ACHN (cell line): ENCODE results near the gene HIVEP1.

Source experiments
- DNase-seq: peaks from one replicate; pipeline ENCODE4 v3.0.0-alpha.2; 2015
- in situ Hi-C: cut with HindIII; loops from 2 replicates; pipeline ENCODE4 v1.10.0; 2017; ENCODE audit warnings: low sequenced_read_pairs, low pct_ligation_motif_present, low pct_unique_long_range_greater_than_20kb

HIVEP1 gene

GRCh38 chr6:12012038-12012557 lies at the start of gene HIVEP1:
Gene HIVEP1, plus strand, starts transcription at chr6:12012312. Its CDS starts 3,317 bp downstream, at chr6:12015629.
- in situ Hi-C loops = no loop called here
- DNase-seq = no peak

GRCh38 chr6:11963756-11964500 lies 48.2 kb upstream of the HIVEP1 start:
- in situ Hi-C loops = no loop called here
- DNase-seq = no peak

GRCh38 chr6:11964729-11965335 lies 47.3 kb upstream of the HIVEP1 start:
- no peak for DNase-seq
- in situ Hi-C loops = no loop called here

- no peak for DNase-seq
- in situ Hi-C loops = no loop called here
Observed at GRCh38 chr6:11965499-11965898, 46.6 kb upstream of the HIVEP1 start.

- in situ Hi-C loops = no loop called here
- no peak for DNase-seq
Observed at GRCh38 chr6:11968241-11968806, 43.8 kb upstream of the HIVEP1 start.

- in situ Hi-C loops = no loop called here
- DNase-seq = no peak
Observed at GRCh38 chr6:11969092-11969491, 43.0 kb upstream of the HIVEP1 start.

GRCh38 chr6:11970114-11970513 lies 42.0 kb upstream of the HIVEP1 start:
- no peak for DNase-seq
- in situ Hi-C loops = no loop called here

GRCh38 chr6:11971154-11971553 lies 41.0 kb upstream of the HIVEP1 start:
- in situ Hi-C loops = no loop called here
- DNase-seq = no peak

- no peak for DNase-seq
- in situ Hi-C loops = no loop called here
Observed at GRCh38 chr6:11972270-11972669, 39.8 kb upstream of the HIVEP1 start.

GRCh38 chr6:11972806-11973205 lies 39.3 kb upstream of the HIVEP1 start:
- DNase-seq = no peak

GRCh38 chr6:11973238-11973637 lies 38.9 kb upstream of the HIVEP1 start:
- no peak for DNase-seq
- in situ Hi-C loops = no loop called here

More at GRCh38 chr6:11972806-11973205, 39.3 kb upstream of the HIVEP1 start:
- in situ Hi-C loops = no loop called here

GRCh38 chr6:11974089-11974488 lies 38.0 kb upstream of the HIVEP1 start:
- DNase-seq = no peak
- in situ Hi-C loops = no loop called here

GRCh38 chr6:11975353-11975977 lies 36.6 kb upstream of the HIVEP1 start:
- no peak for DNase-seq
- in situ Hi-C loops = no loop called here

- DNase-seq = no peak
- in situ Hi-C loops = no loop called here
Observed at GRCh38 chr6:11976489-11976888, 35.6 kb upstream of the HIVEP1 start.

- in situ Hi-C loops = no loop called here
- no peak for DNase-seq
Observed at GRCh38 chr6:11977193-11977592, 34.9 kb upstream of the HIVEP1 start.

- DNase-seq = no peak
- in situ Hi-C loops = no loop called here
Observed at GRCh38 chr6:11977738-11978137, 34.4 kb upstream of the HIVEP1 start.

- no peak for DNase-seq
- in situ Hi-C loops = no loop called here
Observed at GRCh38 chr6:11978169-11978987, 33.7 kb upstream of the HIVEP1 start.

- no peak for DNase-seq
- in situ Hi-C loops = no loop called here
Observed at GRCh38 chr6:11979866-11980265, 32.2 kb upstream of the HIVEP1 start.
